ENCODE measurements around the gene GARNL3. TPM values are rescaled to one million over a fixed set of nuclear protein-coding genes. Genes with fewer than 3 reads are reported as not detected.

The GARNL3 gene
- total RNA-seq, 6 experiments from 2014 or later = 0.27 to 0.73 (median 0.57) TPM

- Mint-ChIP-seq H3K36me3 (ENCODE audit: low read depth) (no peaks in the 10 kb centered on the region), H3K4me1 (ENCODE audit: low read depth) (peaks cover 26% of the 10 kb centered on the region), H3K27me3 (ENCODE audit: insufficient read depth) (no peaks in the 10 kb centered on the region; the same call in none of the 2 replicates), H3K4me3 (peak overlapping the region; percentile 83), H3K9me3 (no peaks in the 10 kb centered on the region), H3K27ac (no peak overlapping the region)
- peak; percentile 22; the same call in 1 of the 2 replicates for TF ChIP-seq CTCF (IDR thresholded peaks at IDR 0.05)
- no peak for DNase-seq
Measured at GRCh38 chr9:127398275-127398647, 133.7 kb downstream of the GARNL3 start.

- TF ChIP-seq CTCF (IDR thresholded peaks at IDR 0.05) = no peak
- Mint-ChIP-seq H3K9me3 (no peaks in the 10 kb centered on the region), H3K27ac (no peak overlapping the region), H3K36me3 (ENCODE audit: low read depth) (no peaks in the 10 kb centered on the region), H3K4me1 (ENCODE audit: low read depth) (peaks cover 20% of the 10 kb centered on the region), H3K27me3 (ENCODE audit: insufficient read depth) (no peaks in the 10 kb centered on the region; the same call in 1 of the 2 replicates), H3K4me3 (peak overlapping the region; percentile 83)
- DNase-seq = no peak
Measured at GRCh38 chr9:127398715-127399400, 134.3 kb downstream of the GARNL3 start.

GRCh38 chr9:127399736-127400269 lies 135.2 kb downstream of the GARNL3 start:
- TF ChIP-seq CTCF (IDR thresholded peaks at IDR 0.05) = no peak
- H3K27me3 Mint-ChIP-seq (ENCODE audit: insufficient read depth) = no peaks in the 10 kb centered on the region; the same call in 1 of the 2 replicates
- peaks cover 18% of the 10 kb centered on the region for H3K4me1 Mint-ChIP-seq (ENCODE audit: low read depth)
- H3K36me3 Mint-ChIP-seq (ENCODE audit: low read depth) = no peaks in the 10 kb centered on the region
- no peak for DNase-seq
- no peak overlapping the region for H3K27ac Mint-ChIP-seq
- no peak overlapping the region for H3K4me3 Mint-ChIP-seq
- H3K9me3 Mint-ChIP-seq = no peaks in the 10 kb centered on the region

GRCh38 chr9:127402401-127403090 lies 138.0 kb downstream of the GARNL3 start:
- Mint-ChIP-seq H3K27me3 (ENCODE audit: insufficient read depth) (no peaks in the 10 kb centered on the region), H3K4me1 (ENCODE audit: low read depth) (0 out of 2 replicates have a peak, but pooled peaks cover 4% of the 10 kb centered on the region), H3K27ac (no peak overlapping the region), H3K36me3 (ENCODE audit: low read depth) (no peaks in the 10 kb centered on the region), H3K9me3 (no peaks in the 10 kb centered on the region), H3K4me3 (no peak overlapping the region)
- TF ChIP-seq CTCF (IDR thresholded peaks at IDR 0.05) = no peak
- DNase-seq = no peak

- H3K4me3 Mint-ChIP-seq = no peak overlapping the region
- no peaks in the 10 kb centered on the region for H3K9me3 Mint-ChIP-seq
- no peaks in the 10 kb centered on the region for H3K36me3 Mint-ChIP-seq (ENCODE audit: low read depth)
- H3K27ac Mint-ChIP-seq = no peak overlapping the region
- no peaks in the 10 kb centered on the region for H3K27me3 Mint-ChIP-seq (ENCODE audit: insufficient read depth)
- TF ChIP-seq CTCF (IDR thresholded peaks at IDR 0.05) = no peak
- DNase-seq = no peak
- H3K4me1 Mint-ChIP-seq (ENCODE audit: low read depth) = no peaks in the 10 kb centered on the region
Measured at GRCh38 chr9:127403507-127404192, 139.1 kb downstream of the GARNL3 start.

All from HFFc6 (cell line).